NCI-H1105 treated with DMSO at 0.1 percent for 48 hours (cell line): ENCODE results near the gene KRTAP10-2.
"Not testable (repeated sequence)": the region's sequence is repeated elsewhere in the genome, so short reads cannot be mapped to it uniquely, and the experiment has no call there.

ENCODE experiments used
- DNase-seq: peaks from one replicate; lab custom pipeline; 2025; lab: John Stamatoyannopoulos, UW

The KRTAP10-2 gene

GRCh38 chr21:44513389-44514217 lies 37.7 kb downstream of the KRTAP10-2 start:
- DNase-seq: peak; percentile 85

- no peak for DNase-seq
Observed at GRCh38 chr21:44512496-44513388, 38.6 kb downstream of the KRTAP10-2 start.

GRCh38 chr21:44511938-44512275 lies 39.4 kb downstream of the KRTAP10-2 start:
- no peak for DNase-seq

- DNase-seq: no peak
Observed at GRCh38 chr21:44511219-44511937, 39.9 kb downstream of the KRTAP10-2 start.

DNA sequence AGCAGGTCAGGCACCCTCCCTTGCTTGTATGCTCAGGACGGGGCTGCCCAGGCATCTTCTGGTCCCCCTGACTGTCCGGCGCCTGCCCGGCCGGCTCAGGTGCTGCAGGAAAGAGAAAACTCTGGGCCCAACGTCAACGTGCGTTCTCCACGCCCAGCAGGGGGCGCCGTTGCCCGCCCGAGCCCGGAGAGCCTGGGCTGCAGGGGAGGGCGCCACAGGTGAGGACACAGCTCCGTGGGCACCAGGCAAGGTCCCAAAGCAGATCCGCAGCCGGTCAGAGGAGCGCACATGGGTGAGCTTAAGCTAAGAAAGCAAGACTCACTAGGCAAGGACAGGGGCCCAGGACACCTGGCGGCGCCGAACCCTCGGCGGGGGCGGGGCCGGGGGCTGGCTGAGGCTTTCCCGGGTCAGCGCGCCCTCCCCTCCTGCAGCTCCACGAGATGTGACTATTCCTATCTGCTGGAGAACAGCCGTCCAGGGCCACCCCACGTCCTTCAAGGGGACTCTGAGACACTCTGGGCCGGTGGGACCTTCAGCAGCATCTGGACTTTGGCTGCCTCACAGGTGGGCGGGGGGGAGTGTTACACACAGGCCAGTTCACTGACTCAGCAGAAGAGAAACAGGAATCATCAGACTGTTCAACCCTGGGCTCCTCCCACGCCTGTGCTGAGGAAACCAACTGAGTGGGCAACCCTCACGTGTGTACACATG lies 40.6 kb downstream of the KRTAP10-2 start:
- DNase-seq: peak; percentile 55

GRCh38 chr21:44510109-44510507 lies 41.2 kb downstream of the KRTAP10-2 start:
- no peak for DNase-seq

DNA sequence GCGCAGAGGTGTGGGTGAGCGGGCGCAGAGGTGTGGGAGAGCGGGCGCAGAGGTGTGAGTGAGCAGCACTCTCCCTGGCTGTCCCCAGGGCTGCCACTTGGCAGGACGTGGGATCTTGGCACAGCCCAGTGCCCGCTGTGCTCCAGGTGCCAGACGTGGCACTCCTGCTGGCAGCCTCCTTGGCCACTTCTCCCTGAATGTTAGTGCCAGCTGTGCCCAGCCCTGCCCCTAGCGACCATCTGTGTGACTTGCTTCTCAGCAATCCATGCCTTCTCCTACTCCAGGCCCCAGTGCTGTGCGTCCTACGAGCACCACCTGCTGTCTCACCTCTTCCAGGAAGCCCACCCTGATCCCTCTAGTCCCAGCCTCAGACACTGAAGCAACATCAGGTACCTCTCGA lies 41.8 kb downstream of the KRTAP10-2 start:
- peak; percentile 7 for DNase-seq

DNA sequence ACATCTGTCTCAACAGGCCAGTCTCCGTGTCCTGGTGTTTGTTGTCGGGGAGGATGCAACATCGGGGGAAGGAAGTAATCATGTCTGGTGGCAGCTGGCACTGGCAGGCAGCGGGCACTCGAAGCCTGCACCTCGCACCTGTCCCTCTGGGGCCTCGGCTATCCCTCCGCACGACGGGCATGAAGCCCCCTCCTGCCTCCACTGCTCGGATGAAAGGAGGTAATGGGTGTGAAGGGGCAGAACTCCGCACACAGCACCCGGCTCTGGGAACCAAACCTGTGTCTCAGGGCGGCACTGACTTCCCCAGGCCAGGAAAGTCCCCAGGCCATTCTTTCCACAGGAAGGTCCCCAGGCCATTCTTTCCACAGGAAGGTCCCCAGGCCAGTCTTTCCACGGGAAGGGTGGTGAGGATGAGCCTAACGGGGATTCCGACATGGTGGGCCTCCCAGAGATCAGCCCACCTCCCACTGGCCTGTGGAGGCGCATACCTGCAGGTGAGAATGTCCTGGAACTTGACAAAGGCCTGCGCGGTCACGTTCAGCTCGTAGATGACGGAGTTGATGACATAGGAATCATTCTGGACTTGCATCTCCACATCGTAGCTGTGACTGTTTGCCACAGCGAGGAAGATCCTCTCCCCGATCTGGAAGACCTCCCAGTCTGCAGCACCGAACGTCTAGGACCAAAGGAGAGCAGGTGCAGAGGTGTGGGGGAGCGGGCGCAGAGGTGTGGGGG lies 42.4 kb downstream of the KRTAP10-2 start:
- DNase-seq: no peak

- no peak for DNase-seq
Observed at GRCh38 chr21:44508426-44508710, 42.9 kb downstream of the KRTAP10-2 start.

DNA sequence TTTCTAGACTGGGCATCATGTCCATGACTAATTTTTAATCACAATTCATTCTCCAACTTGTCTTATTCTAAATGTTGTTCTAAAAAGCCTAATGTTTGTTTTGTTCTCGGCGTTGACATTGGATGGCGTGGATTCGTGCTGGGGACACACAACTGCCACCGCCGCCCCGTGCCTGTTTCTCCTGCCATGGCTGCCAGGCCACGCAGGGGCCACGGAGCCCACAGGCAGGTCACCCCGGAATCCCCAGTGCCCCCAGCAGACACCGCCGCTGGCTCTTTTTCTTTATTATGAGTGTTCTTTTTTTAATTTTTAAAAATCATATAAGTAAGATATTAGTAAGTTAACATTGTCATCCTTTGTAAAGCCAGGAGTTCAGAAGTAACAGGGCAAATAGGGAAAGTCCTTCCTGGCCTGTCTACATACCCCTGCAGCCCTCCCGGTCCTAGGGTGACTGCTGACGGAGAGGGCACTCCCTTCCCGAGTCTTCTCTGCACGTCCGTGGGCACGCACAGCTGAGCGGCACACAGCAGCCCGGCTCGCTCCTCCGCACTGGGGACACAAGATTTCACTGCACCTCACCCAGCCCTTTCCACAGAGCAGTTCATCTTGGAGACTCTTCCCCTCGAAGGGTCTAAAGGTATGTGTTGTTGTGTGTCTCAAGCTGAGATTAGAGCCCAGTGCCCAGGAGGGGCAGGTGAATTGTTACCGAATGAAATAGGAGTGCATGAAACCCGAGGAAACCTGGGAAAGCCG lies 43.5 kb downstream of the KRTAP10-2 start:
- DNase-seq: no peak

DNA sequence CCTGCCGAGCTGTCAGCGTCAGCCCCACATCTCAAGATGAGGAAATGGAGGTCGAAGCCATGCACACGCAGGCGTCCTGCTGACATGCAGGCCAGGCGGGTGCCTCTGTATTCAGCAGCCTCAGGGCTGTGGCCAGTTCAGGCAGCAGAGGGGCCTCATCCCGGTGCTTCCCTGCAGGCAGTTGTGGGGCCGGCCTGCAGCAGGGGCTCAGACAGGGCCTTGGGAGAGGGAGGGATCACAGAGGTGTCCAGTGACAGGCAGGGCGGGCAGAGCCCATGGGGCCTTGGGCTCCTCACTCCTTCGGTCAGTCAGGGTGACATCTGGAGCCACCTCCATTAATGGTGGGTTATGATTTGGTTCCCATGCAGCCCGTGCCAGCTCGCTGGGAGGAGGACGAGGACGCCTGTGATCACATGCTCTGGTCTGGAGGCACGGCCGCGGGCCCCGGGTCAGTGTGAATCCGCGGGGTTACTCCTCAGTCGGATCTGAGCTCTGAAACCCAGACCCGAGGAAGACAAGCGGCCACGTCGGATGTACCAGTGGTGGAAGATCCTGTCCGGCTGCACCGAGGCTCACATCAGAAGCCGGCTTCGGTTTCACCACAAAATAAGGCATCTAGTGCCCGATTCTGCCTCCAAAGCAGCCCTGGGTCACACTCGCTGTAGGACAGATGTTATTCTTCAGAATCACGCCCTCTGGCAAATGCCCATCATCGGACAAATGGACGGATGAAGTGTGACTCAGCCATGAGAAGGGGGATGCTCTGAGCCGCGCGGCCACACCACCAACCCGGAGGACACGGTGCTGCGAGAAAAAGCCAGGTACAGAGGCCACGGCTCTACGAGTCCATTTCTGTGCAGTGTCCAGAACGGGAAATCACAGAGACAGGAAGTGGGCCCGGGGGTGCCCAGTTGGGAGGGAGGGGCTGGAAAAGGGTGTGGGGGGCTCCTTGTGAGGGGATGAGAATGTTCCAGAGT lies 44.7 kb downstream of the KRTAP10-2 start:
- DNase-seq: no peak

GRCh38 chr21:44505673-44506278 lies 45.5 kb downstream of the KRTAP10-2 start:
- no peak for DNase-seq

- no peak for DNase-seq
Observed at GRCh38 chr21:44503901-44504399, 47.4 kb downstream of the KRTAP10-2 start.

DNA sequence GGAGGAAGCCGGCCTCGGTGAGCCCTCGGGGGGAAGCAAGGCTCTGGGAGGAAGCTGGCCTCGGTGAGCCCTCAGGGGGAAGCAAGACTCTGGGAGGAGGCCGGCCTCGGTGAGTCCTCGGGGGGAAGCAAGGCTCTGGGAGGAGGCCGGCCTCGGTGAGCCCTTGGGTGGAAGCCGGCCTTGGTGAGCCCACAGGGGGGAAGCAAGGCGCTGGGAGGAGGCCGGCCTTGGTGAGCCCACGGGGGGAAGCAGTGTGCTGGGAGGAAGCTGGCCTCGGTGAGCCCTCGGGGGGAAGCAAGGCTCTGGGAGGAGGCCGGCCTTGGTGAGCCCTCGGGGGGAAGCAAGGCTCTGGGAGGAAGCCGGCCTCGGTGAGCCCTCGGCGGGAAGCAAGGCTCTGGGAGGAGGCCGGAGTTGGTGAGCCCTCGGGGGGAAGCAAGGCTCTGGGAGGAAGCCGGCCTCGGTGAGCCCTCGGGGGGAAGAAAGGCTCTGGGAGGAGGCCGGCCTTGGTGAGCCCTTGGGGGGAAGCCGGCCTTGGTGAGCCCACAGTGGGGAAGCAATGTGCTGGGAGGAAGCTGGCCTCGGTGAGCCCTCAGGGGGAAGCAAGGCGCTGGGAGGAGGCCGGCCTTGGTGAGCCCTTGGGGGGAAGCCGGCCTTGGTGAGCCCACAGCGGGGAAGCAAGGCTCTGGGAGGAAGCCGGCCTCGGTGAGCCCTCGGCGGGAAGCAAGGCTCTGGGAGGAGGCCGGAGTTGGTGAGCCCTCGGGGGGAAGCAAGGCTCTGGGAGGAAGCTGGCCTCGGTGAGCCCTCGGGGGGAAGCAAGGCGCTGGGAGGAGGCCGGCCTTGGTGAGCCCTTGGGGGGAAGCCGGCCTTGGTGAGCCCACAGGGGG lies 48.1 kb downstream of the KRTAP10-2 start:
- DNase-seq: not testable (repeated sequence)

DNA sequence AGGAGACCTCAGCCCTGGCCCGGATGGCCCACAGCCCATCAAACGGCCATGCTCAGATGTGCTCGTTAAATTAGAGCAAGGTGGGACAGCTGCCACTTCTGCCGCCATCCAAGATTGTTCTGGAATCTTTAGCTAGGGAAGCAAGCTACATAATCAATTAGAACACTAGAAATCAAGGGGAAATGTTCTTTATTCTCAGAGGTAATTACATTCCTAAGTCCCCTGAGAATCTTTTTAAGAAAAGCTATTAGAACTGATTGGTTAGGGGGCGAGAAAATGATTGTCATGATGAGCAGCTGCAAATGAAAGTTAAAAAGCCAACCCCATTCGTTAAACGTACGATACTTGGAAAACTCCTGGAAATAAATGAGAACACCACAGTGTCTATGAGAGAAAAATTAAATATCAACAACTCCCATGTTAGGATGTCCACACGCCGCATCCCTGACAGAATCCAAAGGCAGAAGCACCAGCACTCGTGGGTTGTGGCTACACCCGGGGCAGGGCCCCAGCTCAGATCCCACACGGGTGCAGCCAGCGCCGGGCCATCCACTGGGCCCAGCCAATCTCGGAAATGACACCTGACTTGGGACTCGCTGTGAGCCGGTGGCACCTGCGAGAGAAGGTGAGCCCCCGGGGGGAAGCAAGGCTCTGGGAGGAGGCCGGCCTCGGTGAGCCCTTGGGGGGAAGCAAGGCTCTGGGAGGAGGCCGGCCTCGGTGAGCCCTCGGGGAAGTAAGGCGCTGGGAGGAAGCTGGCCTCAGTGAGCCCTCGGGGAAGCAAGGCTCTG lies 48.9 kb downstream of the KRTAP10-2 start:
- DNase-seq: no peak
